Breast epithelium (tissue), 3 donors: ENCODE data around the gene FKBP2.

Experiments
- CTCF ChIP-seq, 3 donors: fragments of 450-650 bp; IDR thresholded peaks; one replicate each; pipeline ENCODE4 v1.5.1; 2016 to 2017; ENCODE audit warnings: antibody characterized with exemption in 3 of 3, mild to moderate bottlenecking in 3 of 3, moderate library complexity in 3 of 3
- POLR2A ChIP-seq: fragments of 450-650 bp; IDR thresholded peaks from one replicate; pipeline ENCODE4 v1.6.1; 2016; ENCODE audit warnings: antibody characterized with exemption, mild to moderate bottlenecking, moderate library complexity
- POLR2AphosphoS5 ChIP-seq, 3 donors: sonication (generic); formaldehyde crosslinking; IDR thresholded peaks; one replicate each; pipeline ENCODE4 v1.6.1; 2017; ENCODE audit warnings: antibody characterized with exemption in 3 of 3

DNA sequence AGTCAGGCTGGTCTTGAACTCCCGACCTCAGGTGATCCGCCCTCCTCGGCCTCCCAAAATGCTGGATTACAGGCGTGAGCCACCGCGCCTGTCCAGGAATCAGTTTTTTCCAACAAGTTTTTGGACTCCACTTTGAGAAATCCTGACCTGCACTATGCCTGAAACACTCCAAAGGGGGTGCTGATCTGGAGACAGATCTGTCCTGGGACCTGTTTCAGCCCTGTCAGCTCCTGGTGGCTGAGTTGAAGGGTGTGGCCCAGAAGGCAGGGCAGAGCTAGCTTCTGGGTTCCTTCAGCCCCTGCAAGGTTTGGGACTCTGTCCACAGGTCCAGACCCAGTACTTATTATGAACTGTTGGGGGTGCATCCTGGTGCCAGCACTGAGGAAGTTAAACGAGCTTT lies 9.3 kb upstream of the FKBP2 start:
- TF ChIP-seq CTCF (IDR thresholded peaks at IDR 0.05), result no peak
- TF ChIP-seq POLR2A, result no peak
- TF ChIP-seq POLR2AphosphoS5 (IDR thresholded peaks at IDR 0.05), result no peak
